B cell (primary cell): ENCODE measurements around the gene FEZF2. TPM values are rescaled to one million over a fixed set of nuclear protein-coding genes. Genes with fewer than 3 reads are reported as not detected.

Experiments used
- ATAC-seq: fragments of 200-7000 bp; cut with Tn5 transposase; one replicate; pipeline ENCODE4 v1.10.0; 2021; ENCODE audit warnings: low read depth, mild to moderate bottlenecking, moderate number of reproducible peaks, moderate library complexity
- CTCF ChIA-PET: fragments of 350-600 bp; sonication (Branson Sonifier 250); formaldehyde crosslinking; loops from one replicate; lab custom pipeline; 2021; ENCODE audit warnings: antibody characterized with exemption, inconsistent platforms; lab: Charles Lee
- POLR2A ChIA-PET: fragments of 350-600 bp; sonication (Branson Sonifier 250); formaldehyde crosslinking; loops from one replicate; lab custom pipeline; 2021; ENCODE audit warnings: antibody characterized with exemption; lab: Charles Lee
- DNase-seq: peaks from one replicate; pipeline ENCODE4 v3.0.0; 2013
- H2AFZ ChIP-seq: 2 replicates; pipeline ENCODE4 v1.6.1; 2012; ENCODE audit warnings: mild to moderate bottlenecking, low read depth, low read length; ENCODE audit not compliant: insufficient read depth, poor library complexity, severe bottlenecking
- H3K27ac ChIP-seq, 2 donors: 1 replicate in 1 of 2; 2 replicates in 1 of 2; pipeline ENCODE4 v1.5.1; 2012 to 2013; ENCODE audit warnings: low read length in 2 of 2, mild to moderate bottlenecking in 2 of 2, moderate library complexity in 1 of 2
- H3K27me3 ChIP-seq, 4 experiments: fragments of 200-600 bp in 1 of 4; sonication (generic) in 1 of 4; replicated peaks in 1 of 4; 1 replicate in 2 of 4; 2 replicates in 2 of 4; pipeline versions ENCODE4 v1.6.1 to v1.7.0; 2013 to 2016; ENCODE audit warnings: low read length in 3 of 4, mild to moderate bottlenecking in 2 of 4, mixed read lengths in 1 of 4, moderate library complexity in 1 of 4; ENCODE audit not compliant: insufficient read depth in 4 of 4, control insufficient read depth in 3 of 4; ENCODE audit errors: control extremely low read depth in 1 of 4
- H3K36me3 ChIP-seq, 2 experiments: replicated peaks in 1 of 2; 1 replicate in 1 of 2; 2 replicates in 1 of 2; pipeline versions ENCODE4 v1.6.1 to v1.7.1; 2013; ENCODE audit warnings: low read length in 1 of 2; ENCODE audit not compliant: insufficient read depth in 2 of 2, control insufficient read depth in 1 of 2; ENCODE audit errors: control extremely low read depth in 1 of 2, extremely low read depth in 1 of 2
- H3K4me1 ChIP-seq, 2 donors: fragments of 200-600 bp in 1 of 2; sonication (generic) in 1 of 2; 1 replicate in 1 of 2; 2 replicates in 1 of 2; pipeline versions ENCODE4 v1.5.1 to v1.6.1; 2013 to 2017; ENCODE audit warnings: low read length in 2 of 2; ENCODE audit not compliant: control insufficient read depth in 2 of 2, insufficient read depth in 2 of 2
- H3K4me2 ChIP-seq: replicated peaks from 2 replicates; pipeline ENCODE3; 2012; ENCODE audit warnings: mild to moderate bottlenecking, low read depth, low read length; ENCODE audit not compliant: poor library complexity, severe bottlenecking
- H3K4me3 ChIP-seq, 5 experiments: fragments of 200-600 bp in 1 of 5; sonication (generic) in 1 of 5; 1 replicate in 3 of 5; 2 replicates in 2 of 5; pipeline versions ENCODE4 v1.5.1 to v1.7.0; 2011 to 2016; ENCODE audit warnings: low read length in 4 of 5, mild to moderate bottlenecking in 4 of 5, low read depth in 2 of 5, control low read depth in 1 of 5, moderate library complexity in 1 of 5; ENCODE audit not compliant: insufficient read depth in 1 of 5; ENCODE audit errors: control extremely low read depth in 1 of 5, extremely low read depth in 1 of 5
- H3K79me2 ChIP-seq: fragments of 200-600 bp; sonication (generic); one replicate; pipeline ENCODE4 v1.6.0; 2016; ENCODE audit warnings: low read length; ENCODE audit not compliant: control insufficient read depth, insufficient read depth
- H3K9ac ChIP-seq: fragments of 200-600 bp; sonication (generic); 2 replicates; pipeline ENCODE4 v1.6.1; 2017; ENCODE audit warnings: mild to moderate bottlenecking, low read length, moderate library complexity
- H3K9me3 ChIP-seq, 3 donors: one replicate each; pipeline versions ENCODE4 v1.6.1 to v1.7.1; 2013; ENCODE audit warnings: low read length in 2 of 3; ENCODE audit not compliant: control insufficient read depth in 2 of 3, insufficient read depth in 1 of 3; ENCODE audit errors: control extremely low read depth in 1 of 3
- H4K20me1 ChIP-seq: 2 replicates; pipeline ENCODE4 v1.6.0; 2012; ENCODE audit warnings: mild to moderate bottlenecking, low read length; ENCODE audit not compliant: insufficient read depth, control insufficient read depth, poor library complexity, severe bottlenecking
- H3K27ac Mint-ChIP-seq: one replicate; pipeline ENCODE4 v1.8.0; 2021; ENCODE audit warnings: mixed read lengths
- H3K27me3 Mint-ChIP-seq: one replicate; pipeline ENCODE4 v1.8.0; 2021; ENCODE audit warnings: mixed read lengths
- H3K4me1 Mint-ChIP-seq: one replicate; pipeline ENCODE4 v1.8.0; 2021; ENCODE audit warnings: mixed read lengths
- H3K4me3 Mint-ChIP-seq: one replicate; pipeline ENCODE4 v1.8.0; 2021; ENCODE audit warnings: mixed read lengths
- H3K9me3 Mint-ChIP-seq: one replicate; pipeline ENCODE4 v1.8.0; 2022; ENCODE audit warnings: mixed read lengths; ENCODE audit not compliant: insufficient read depth
- EZH2 ChIP-seq: IDR thresholded peaks from 2 replicates; pipeline ENCODE4 v1.6.1; 2012; ENCODE audit warnings: borderline replicate concordance, low read depth, mild to moderate bottlenecking, moderate library complexity, low read length; ENCODE audit not compliant: insufficient read depth, poor library complexity, severe bottlenecking
- WGBS: methylation state at CpG from one replicate; pipeline ENCODE4 v1.1.5; 2013; ENCODE audit warnings: missing lambda C conversion rate; ENCODE audit not compliant: insufficient coverage; 5-methylcytosine and 5-hydroxymethylcytosine counted together
- intact Hi-C: fragments of 100-400 bp; cut with micrococcal nuclease; formaldehyde crosslinking; loops from one replicate; pipeline ENCODE4 v1.10.0; 2022
- polyA plus RNA-seq: library from polyadenylated mRNA; depleted of rRNA; stranded (reverse); fragments of >200 nt; gene quantifications from 2 replicates; pipeline ENCODE4 v1.2.3, GENCODE V29; 2012
- total RNA-seq, 2 donors: library from RNA; stranded (reverse); fragments of 120-200 nt in 1 of 2; gene quantifications; 1 replicate in 1 of 2; 2 replicates in 1 of 2; pipeline versions ENCODE4 v1.2.3 to v1.2.4, GENCODE V29; 2013 to 2022
- TF ChIP-seq, protein P1 (sequence below): fragments of 200-600 bp; IDR thresholded peaks from one replicate; pipeline ENCODE4 v1.8.0; 2022; ENCODE audit warnings: antibody characterized with exemption, mild to moderate bottlenecking

Gene FEZF2
- total and polyA plus RNA-seq, 2 donors (not counting 1 experiment from before 2014, with no cell fraction given), result not detected

DNA sequence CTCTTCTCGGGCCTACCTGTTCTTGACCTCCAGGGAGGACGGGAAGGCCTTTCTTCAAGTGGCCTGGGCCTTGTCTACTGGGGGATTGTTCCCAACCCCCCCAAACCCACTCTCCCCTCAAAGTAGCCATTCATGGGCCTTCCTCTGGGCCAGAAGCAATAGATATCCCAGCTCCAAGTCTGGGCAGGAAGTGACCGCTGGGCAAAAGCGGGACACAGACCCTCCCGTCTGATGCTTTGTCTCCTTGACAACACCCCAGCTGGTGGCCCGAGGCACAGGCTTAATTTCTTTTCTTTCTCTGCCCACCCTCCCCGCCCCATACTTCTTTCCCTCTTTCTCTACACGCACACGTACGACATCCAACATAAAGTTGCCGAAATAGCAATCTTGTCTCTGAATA is 41.4 kb upstream of the FEZF2 start:
- TF ChIP-seq, protein P1, sequence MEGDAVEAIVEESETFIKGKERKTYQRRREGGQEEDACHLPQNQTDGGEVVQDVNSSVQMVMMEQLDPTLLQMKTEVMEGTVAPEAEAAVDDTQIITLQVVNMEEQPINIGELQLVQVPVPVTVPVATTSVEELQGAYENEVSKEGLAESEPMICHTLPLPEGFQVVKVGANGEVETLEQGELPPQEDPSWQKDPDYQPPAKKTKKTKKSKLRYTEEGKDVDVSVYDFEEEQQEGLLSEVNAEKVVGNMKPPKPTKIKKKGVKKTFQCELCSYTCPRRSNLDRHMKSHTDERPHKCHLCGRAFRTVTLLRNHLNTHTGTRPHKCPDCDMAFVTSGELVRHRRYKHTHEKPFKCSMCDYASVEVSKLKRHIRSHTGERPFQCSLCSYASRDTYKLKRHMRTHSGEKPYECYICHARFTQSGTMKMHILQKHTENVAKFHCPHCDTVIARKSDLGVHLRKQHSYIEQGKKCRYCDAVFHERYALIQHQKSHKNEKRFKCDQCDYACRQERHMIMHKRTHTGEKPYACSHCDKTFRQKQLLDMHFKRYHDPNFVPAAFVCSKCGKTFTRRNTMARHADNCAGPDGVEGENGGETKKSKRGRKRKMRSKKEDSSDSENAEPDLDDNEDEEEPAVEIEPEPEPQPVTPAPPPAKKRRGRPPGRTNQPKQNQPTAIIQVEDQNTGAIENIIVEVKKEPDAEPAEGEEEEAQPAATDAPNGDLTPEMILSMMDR, result no peak
- no peak for TF ChIP-seq EZH2
- Histone ChIP-seq H3K79me2 (no peaks in the 10 kb centered on the region), H3K9me3 (no peaks in the 10 kb centered on the region), H3K4me1 (no peaks in the 10 kb centered on the region), H3K4me3 (no peak overlapping the region), H3K27me3 (no peaks in the 10 kb centered on the region), H4K20me1 (no peaks in the 10 kb centered on the region), H2AFZ (no peak overlapping the region), H3K27ac (no peak overlapping the region), H3K36me3 (no peaks in the 10 kb centered on the region), H3K9ac (no peak overlapping the region), H3K4me2 (no peak overlapping the region)
- WGBS, result 89% methylated on average over 4 of the region's 11 CpGs
- H3K27ac Mint-ChIP-seq, result no peak overlapping the region
- DNase-seq (no peak), ATAC-seq (no peak)
- intact Hi-C loops, result no loop called here
- H3K9me3 Mint-ChIP-seq, result no peaks in the 10 kb centered on the region
- no peaks in the 10 kb centered on the region for H3K27me3 Mint-ChIP-seq
- no peak overlapping the region for H3K4me3 Mint-ChIP-seq
- ChIA-PET CTCF (no interaction called here), POLR2A (no interaction called here)
- H3K4me1 Mint-ChIP-seq, result no peaks in the 10 kb centered on the region

DNA sequence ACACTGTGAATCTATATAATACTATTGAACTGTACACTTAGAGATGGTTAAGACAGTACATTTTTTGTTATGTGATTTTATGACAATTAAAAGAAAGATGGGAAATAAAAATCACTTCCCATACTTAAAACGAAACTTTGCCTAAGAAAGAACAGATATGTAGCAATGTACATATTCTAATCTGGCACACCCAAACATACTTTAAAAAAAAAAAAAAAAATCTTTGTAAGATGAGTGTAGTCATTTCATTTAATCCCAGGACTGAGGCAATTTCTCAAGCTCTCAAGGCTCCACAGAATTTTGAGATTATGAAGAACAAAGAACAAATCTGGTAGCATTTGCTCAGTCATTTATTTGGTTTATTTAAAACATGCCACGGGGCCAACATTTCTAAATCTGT is 40.3 kb upstream of the FEZF2 start:
- no peak overlapping the region for H3K4me2 ChIP-seq
- H3K27ac ChIP-seq, result no peak overlapping the region
- H3K9me3 Mint-ChIP-seq, result no peaks in the 10 kb centered on the region
- 67% methylated on average over 1 of the region's 2 CpGs for WGBS
- H2AFZ ChIP-seq, result no peak overlapping the region
- DNase-seq, result no peak
- no peaks in the 10 kb centered on the region for H4K20me1 ChIP-seq
- no peaks in the 10 kb centered on the region for H3K79me2 ChIP-seq
- H3K4me3 ChIP-seq, result no peak overlapping the region
- ChIA-PET CTCF (no interaction called here), POLR2A (no interaction called here)
- H3K4me3 Mint-ChIP-seq, result no peak overlapping the region
- H3K4me1 ChIP-seq, result no peaks in the 10 kb centered on the region
- H3K36me3 ChIP-seq, result no peaks in the 10 kb centered on the region
- no peak for ATAC-seq
- H3K9ac ChIP-seq, result no peak overlapping the region
- no peaks in the 10 kb centered on the region for H3K27me3 Mint-ChIP-seq
- TF ChIP-seq, protein P1, result no peak
- TF ChIP-seq EZH2, result no peak
- no peaks in the 10 kb centered on the region for H3K27me3 ChIP-seq
- intact Hi-C loops, result no loop called here
- no peaks in the 10 kb centered on the region for H3K4me1 Mint-ChIP-seq
- no peaks in the 10 kb centered on the region for H3K9me3 ChIP-seq
- H3K27ac Mint-ChIP-seq, result no peak overlapping the region
